Measurements from ENCODE around the gene SLC6A5.

SLC6A5 gene

GRCh38 chr11:20604864-20605601 lies 5.6 kb downstream of the SLC6A5 start:
- peaks cover 54 to 74% (median 66%) of the 10 kb centered on the region in 11 experiments for H3K27me3 ChIP-seq

DNA sequence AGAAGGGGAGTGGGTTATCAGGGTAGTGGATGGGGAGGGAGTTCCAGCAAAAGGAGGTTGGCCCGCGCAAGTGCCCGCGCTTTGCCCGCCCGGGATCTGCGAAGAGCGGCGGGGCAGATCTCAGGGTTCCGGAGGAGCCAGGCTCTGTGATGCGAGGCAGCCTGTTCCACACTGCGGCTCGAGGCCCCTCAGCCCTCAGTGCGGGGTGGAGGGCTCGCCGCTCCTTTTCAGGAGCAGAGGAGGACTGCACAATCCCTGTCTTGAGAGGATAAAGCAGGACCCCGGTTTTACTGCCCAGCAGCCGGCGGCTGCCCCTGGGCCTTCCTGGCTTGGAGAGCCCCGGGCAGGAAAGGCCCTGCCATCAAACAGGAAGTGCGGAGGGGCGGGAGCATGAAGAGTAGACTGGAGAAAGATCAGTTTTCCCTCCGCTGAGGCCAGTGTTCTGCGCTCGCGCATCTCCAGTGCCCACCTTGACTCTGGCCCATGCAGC lies 6.2 kb downstream of the SLC6A5 start:
- H3K4me2 ChIP-seq, result no peak overlapping the region
- peaks cover 0 to 13% (median 0%) of the 10 kb centered on the region in 11 experiments; a peak in 3 of 22 replicates for H4K20me1 ChIP-seq
- H3K27me3 ChIP-seq, result peaks cover 50 to 68% (median 60%) of the 10 kb centered on the region in 11 experiments
- no peak for TF ChIP-seq Cebpa-rat (IDR thresholded peaks at IDR 0.05)
- peaks cover 0 to 10% (median 0%) of the 10 kb centered on the region in 10 experiments; a peak in 6 of 20 replicates for H3K4me1 ChIP-seq
- H3K36me3 ChIP-seq, result no peaks in the 10 kb centered on the region
- no peak overlapping the region for H3K4me3 ChIP-seq
- H3K9ac ChIP-seq, result no peak overlapping the region
- peaks cover 0 to 26% (median 19%) of the 10 kb centered on the region in 11 experiments; a peak in 14 of 22 replicates for H3K9me3 ChIP-seq (replicated peaks in 1 of 11)
- H3K27ac ChIP-seq, result no peak overlapping the region

More at GRCh38 chr11:20604864-20605601, 5.6 kb downstream of the SLC6A5 start:
- H4K20me1 ChIP-seq, result peaks cover 0 to 13% (median 0%) of the 10 kb centered on the region in 11 experiments; a peak in 3 of 22 replicates
- peaks cover 0 to 28% (median 19%) of the 10 kb centered on the region in 11 experiments; a peak in 14 of 22 replicates for H3K9me3 ChIP-seq (replicated peaks in 1 of 11)
- H3K4me2 ChIP-seq, result no peak overlapping the region
- H3K36me3 ChIP-seq, result no peaks in the 10 kb centered on the region
- H3K4me1 ChIP-seq, result peaks cover 0 to 4% (median 0%) of the 10 kb centered on the region in 10 experiments; a peak in 4 of 20 replicates
- H3K4me3 ChIP-seq, result no peak overlapping the region
- H3K27ac ChIP-seq, result no peak overlapping the region
- no peak overlapping the region for H3K9ac ChIP-seq
- no peak for TF ChIP-seq Cebpa-rat (IDR thresholded peaks at IDR 0.05)

- Histone ChIP-seq H3K9ac (no peak overlapping the region), H3K9me3 (replicated peaks in 1 of 11) (peaks cover 0 to 14% (median 9%) of the 10 kb centered on the region in 11 experiments; a peak in 11 of 22 replicates), H3K4me2 (no peak overlapping the region), H3K4me1 (peaks cover 0 to 24% (median 0%) of the 10 kb centered on the region in 10 experiments; a peak in 6 of 20 replicates), H3K27ac (no peak overlapping the region), H3K27me3 (peaks cover 18 to 35% (median 27%) of the 10 kb centered on the region in 11 experiments; a peak in 21 of 22 replicates), H4K20me1 (no peaks in the 10 kb centered on the region; a peak in 2 of 22 replicates), H3K4me3 (no peak overlapping the region), H3K36me3 (no peaks in the 10 kb centered on the region)
- no peak for TF ChIP-seq Cebpa-rat (IDR thresholded peaks at IDR 0.05)
These were observed 9.5 kb downstream of the SLC6A5 start for GRCh38 chr11:20608934-20609333.

DNA sequence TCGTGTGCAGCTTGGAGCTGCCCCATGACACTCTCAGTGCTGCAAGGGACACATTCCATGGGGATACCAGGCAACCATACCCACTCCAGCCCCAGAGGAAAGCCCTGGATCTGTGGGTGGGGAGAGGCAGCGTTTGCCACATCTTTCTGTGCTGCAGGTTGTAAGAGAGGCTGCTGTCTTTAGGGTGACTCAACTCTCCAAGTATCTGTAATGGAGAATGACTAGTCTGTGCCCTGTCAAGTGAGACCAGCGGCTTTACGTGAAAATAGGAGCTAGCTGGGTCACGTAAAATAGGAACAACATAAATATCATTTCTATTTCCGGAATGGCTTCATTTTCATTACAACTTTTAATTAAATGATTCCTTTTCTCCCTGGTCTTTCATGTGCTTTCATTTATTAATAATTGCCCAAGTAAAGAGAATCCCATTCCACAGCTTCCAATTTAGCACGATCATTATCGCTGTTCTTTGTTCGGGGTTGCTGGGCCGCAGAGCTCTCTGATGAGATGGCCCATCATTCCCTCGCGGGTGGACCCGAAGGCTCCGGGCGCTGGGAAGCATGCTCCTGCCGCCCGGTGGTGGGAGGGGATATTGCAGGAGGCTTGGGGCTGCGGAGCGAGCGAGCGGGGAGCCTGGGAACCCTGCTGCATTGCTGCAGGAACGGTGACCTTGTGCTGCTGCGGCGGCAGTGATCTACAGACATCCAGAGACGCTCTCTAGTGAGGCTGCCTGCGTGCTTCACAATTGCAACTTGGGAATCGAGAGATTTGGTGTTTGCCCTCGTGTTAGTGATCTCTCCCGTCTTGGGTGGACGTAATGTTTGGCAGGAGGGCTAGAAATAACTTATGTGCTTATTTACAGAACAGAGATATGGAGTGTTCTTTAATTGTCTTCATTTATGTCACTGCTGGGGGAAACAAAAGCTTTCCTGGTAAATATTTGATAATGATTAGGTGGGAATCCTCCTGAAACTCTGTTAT lies 10.6 kb downstream of the SLC6A5 start:
- TF ChIP-seq Cebpa-rat (IDR thresholded peaks at IDR 0.05), result no peak
- H3K27me3 ChIP-seq, result peaks cover 9 to 24% (median 16%) of the 10 kb centered on the region in 11 experiments; a peak in 20 of 22 replicates
- H3K4me1 ChIP-seq, result peaks cover 0 to 24% (median 0%) of the 10 kb centered on the region in 10 experiments; a peak in 6 of 20 replicates
- peak overlapping the region in 4 of 11 experiments; percentile 7 to 70 (median 56); a peak in 6 of 22 replicates for H3K4me2 ChIP-seq
- peaks cover 0 to 12% (median 9%) of the 10 kb centered on the region in 11 experiments; a peak in 11 of 22 replicates for H3K9me3 ChIP-seq (replicated peaks in 1 of 11)
- H3K36me3 ChIP-seq, result no peaks in the 10 kb centered on the region
- no peak overlapping the region for H3K4me3 ChIP-seq
- no peaks in the 10 kb centered on the region; a peak in 1 of 22 replicates for H4K20me1 ChIP-seq
- no peak overlapping the region for H3K9ac ChIP-seq
- no peak overlapping the region for H3K27ac ChIP-seq

DNA sequence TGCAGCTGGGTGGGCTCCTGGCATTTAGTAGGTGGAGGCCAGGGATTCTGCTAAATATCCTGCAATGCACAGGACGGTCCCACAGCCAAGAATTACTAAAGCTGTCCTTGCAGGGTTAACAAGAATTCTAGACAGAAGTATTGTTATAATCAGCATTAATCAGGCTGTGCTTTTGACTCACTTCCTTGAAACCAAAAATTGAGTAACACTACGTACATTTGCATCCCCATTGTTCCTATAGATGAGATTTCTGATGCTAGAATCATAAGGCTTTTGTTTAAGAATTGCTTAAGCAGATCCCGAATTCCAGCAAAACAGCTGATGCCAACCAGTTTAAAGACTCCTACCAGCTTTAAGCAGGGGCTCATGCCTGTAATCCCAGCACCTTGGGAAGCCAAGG lies 11.4 kb downstream of the SLC6A5 start:
- no peak overlapping the region for H3K27ac ChIP-seq
- H3K4me2 ChIP-seq, result peak overlapping the region in 3 of 11 experiments; percentile 47 to 70 (median 65); a peak in 6 of 22 replicates
- H3K4me3 ChIP-seq, result no peak overlapping the region
- H4K20me1 ChIP-seq, result no peaks in the 10 kb centered on the region; a peak in 1 of 22 replicates
- H3K27me3 ChIP-seq, result peaks cover under 1 to 16% (median 8%) of the 10 kb centered on the region in 11 experiments; a peak in 16 of 22 replicates
- TF ChIP-seq Cebpa-rat (IDR thresholded peaks at IDR 0.05), result no peak
- H3K4me1 ChIP-seq, result peaks cover 0 to 24% (median 0%) of the 10 kb centered on the region in 10 experiments; a peak in 6 of 20 replicates
- H3K36me3 ChIP-seq, result no peaks in the 10 kb centered on the region
- H3K9me3 ChIP-seq (replicated peaks in 1 of 11), result peaks cover 0 to 4% (median 2%) of the 10 kb centered on the region in 11 experiments; a peak in 9 of 22 replicates
- no peak overlapping the region for H3K9ac ChIP-seq

- Histone ChIP-seq H3K4me3 (no peak overlapping the region), H3K36me3 (no peaks in the 10 kb centered on the region), H3K27me3 (peaks cover 0 to 10% (median 2%) of the 10 kb centered on the region in 11 experiments; a peak in 7 of 22 replicates), H4K20me1 (no peaks in the 10 kb centered on the region; a peak in 1 of 22 replicates), H3K27ac (no peak overlapping the region), H3K9me3 (replicated peaks in 1 of 11) (no peaks in the 10 kb centered on the region), H3K9ac (no peak overlapping the region), H3K4me1 (peaks cover 0 to 24% (median 0%) of the 10 kb centered on the region in 10 experiments; a peak in 6 of 20 replicates), H3K4me2 (peak overlapping the region in 3 of 11 experiments; percentile 47 to 70 (median 65); a peak in 6 of 22 replicates)
- no peak for TF ChIP-seq Cebpa-rat (IDR thresholded peaks at IDR 0.05)
These were observed 12.0 kb downstream of the SLC6A5 start for GRCh38 chr11:20611445-20611844.

- Histone ChIP-seq H3K4me3 (no peak overlapping the region), H3K36me3 (no peaks in the 10 kb centered on the region), H4K20me1 (no peaks in the 10 kb centered on the region; a peak in 1 of 22 replicates), H3K4me1 (peaks cover 0 to 24% (median 0%) of the 10 kb centered on the region in 10 experiments; a peak in 6 of 20 replicates), H3K27ac (no peak overlapping the region), H3K9me3 (replicated peaks in 1 of 11) (no peaks in the 10 kb centered on the region), H3K4me2 (peak overlapping the region in 2 of 11 experiments; percentile 24 to 65; a peak in 2 of 22 replicates), H3K9ac (no peak overlapping the region), H3K27me3 (peaks cover 0 to 6% (median 0%) of the 10 kb centered on the region in 11 experiments; a peak in 4 of 22 replicates)
- no peak for TF ChIP-seq Cebpa-rat (IDR thresholded peaks at IDR 0.05)
These were observed 12.5 kb downstream of the SLC6A5 start for GRCh38 chr11:20611892-20612291.

DNA sequence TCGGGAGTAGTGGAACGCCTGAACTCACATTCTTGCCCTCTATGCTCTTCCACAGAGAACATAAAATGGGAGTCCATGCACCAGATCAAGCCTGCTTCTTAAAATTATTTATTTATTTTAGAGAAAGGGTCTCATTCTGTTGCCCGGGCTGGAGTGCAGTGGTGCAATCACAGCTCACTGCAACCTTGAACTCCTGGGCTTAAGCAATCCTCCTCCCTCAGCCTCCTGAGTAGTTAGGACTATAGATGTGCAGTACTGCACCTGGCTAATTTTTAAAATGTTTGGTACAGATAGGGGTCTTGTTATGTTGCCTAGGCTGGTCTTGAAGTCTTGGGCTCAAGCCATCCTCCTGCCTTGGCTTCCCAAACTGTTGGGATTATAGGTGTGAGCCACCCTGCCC lies 13.0 kb downstream of the SLC6A5 start:
- H3K27ac ChIP-seq, result no peak overlapping the region
- TF ChIP-seq Cebpa-rat (IDR thresholded peaks at IDR 0.05), result no peak
- H3K4me2 ChIP-seq, result no peak overlapping the region

More for the DNA sequence above, 13.0 kb downstream of the SLC6A5 start:
- Histone ChIP-seq H4K20me1 (no peaks in the 10 kb centered on the region), H3K4me1 (peaks cover 0 to 24% (median 0%) of the 10 kb centered on the region in 10 experiments; a peak in 6 of 20 replicates), H3K9ac (no peak overlapping the region), H3K27me3 (peaks cover 0 to under 1% (median 0%) of the 10 kb centered on the region in 11 experiments; a peak in 3 of 22 replicates), H3K9me3 (replicated peaks in 1 of 11) (no peaks in the 10 kb centered on the region), H3K36me3 (no peaks in the 10 kb centered on the region), H3K4me3 (no peak overlapping the region)
